Activated CD4-positive, alpha-beta T cell treated with anti-CD3 and anti-CD28 coated beads, Interleukin-2, amount 50 U/mL, for 48 hours (primary cell): ENCODE results near the gene TMCC3.
"Not testable (repeated sequence)": the region's sequence is repeated elsewhere in the genome, so short reads cannot be mapped to it uniquely, and the experiment has no call there.

Experiments used
- DNase-seq, 2 experiments: peaks; one replicate each; pipeline ENCODE4 v3.0.0-alpha.2; 2020

The TMCC3 gene, protein sequence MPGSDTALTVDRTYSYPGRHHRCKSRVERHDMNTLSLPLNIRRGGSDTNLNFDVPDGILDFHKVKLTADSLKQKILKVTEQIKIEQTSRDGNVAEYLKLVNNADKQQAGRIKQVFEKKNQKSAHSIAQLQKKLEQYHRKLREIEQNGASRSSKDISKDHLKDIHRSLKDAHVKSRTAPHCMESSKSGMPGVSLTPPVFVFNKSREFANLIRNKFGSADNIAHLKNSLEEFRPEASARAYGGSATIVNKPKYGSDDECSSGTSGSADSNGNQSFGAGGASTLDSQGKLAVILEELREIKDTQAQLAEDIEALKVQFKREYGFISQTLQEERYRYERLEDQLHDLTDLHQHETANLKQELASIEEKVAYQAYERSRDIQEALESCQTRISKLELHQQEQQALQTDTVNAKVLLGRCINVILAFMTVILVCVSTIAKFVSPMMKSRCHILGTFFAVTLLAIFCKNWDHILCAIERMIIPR

DNA sequence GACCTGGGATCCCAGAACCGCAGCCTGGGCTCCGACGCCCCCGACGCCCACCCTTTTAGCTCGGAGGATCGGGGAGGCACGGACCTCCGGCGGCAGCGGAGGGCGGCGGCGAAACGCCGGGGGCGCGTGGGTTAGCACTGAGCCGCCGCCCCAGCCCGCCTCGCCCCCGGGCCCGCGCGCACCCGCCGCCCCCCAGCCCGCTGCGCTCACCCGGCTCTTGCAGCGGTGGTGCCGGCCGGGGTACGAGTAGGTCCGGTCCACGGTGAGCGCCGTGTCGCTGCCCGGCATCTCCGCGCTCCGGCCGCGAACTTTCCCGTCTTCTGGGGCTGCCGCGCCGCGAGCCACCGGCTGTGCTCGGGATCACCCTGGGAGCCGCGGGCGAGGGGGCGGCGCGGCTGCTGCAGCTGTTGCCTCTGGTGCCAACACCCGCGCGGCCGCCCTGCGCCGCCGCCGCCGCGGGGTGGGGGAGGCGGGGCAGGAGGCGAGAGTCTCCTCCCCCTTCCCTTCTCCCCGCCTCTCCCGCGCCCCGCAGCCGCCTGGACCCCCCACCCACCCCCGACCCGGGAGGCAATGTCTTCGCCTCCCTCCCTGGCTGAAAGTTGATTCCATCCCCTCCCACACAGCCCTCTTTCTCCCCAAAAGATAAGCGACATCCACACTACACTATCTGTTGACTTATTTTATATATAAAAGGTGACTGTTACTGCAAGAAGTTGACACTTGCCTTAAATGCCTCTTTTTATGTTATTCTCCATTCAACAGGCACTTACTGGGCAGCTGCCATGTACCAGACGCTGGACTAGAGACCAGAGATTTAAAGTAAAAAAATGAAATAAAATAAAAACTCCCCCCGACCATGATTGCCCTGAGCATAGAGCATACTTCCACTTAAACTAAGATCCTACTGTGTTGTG, at the start of gene TMCC3:
TSS of gene TMCC3 (minus strand) at position 415 of the 914 bp plus-strand sequence. CDS start at position 288, 127 bp downstream.
- DNase-seq = peak in 1 of 2 experiments; percentile 11

DNA sequence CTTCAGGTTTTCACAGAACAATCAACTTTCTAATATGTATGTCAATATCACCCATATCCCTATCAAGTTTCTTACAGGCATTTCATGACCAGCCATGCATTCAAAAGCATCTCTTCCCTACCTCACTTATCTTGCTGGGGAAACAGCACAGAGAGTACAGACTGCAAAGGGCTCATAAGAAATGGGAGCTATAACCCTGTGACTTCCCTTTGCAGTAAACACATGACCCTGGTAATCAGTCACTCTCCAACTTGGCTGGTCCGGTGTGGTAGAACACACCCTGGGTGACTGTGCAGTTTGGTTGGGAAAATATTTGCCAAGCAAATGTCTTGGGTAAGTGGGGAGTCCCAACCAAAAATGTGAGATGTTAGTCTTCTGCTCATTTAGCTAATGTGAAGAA, 49.4 kb upstream of the TMCC3 start:
- no peak for DNase-seq

DNA sequence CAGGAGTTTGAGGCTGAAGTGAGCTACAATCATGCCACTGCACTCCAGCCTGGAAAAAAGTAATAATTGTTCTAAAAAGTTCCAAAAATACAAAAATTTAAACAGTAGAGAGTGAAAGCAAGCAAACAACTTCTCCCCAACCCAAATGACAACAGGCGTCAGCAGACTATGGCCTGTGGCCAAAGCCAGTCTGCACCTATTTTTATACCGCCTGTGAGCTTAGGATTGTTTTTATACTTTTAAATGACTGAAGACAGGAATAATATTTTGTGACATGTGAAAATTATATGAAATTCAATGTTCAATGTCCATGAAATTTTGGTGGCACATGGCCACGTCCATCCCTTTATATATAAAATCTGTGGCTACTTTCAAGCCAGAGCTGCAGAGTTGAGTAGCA, 48.2 kb upstream of the TMCC3 start:
- no peak for DNase-seq

DNA sequence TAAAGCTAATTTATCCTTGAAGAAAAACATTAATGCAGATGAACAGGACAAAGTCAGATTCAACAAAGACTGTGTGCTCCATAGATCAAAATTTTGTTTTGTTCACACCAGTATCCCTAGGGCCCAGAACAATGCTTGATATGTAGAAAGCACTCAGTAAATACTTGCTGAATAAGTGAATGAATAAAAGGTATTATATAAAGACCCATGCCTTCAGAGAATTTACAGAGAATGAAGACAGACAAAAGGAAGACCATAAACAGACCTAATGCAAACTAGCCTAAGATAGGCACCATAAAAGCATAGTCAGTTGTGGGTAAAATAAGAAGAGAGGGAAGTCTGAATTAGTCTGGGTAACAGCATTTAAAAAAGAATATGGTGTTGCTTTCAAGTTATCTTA, 47.3 kb upstream of the TMCC3 start:
- DNase-seq = no peak

DNA sequence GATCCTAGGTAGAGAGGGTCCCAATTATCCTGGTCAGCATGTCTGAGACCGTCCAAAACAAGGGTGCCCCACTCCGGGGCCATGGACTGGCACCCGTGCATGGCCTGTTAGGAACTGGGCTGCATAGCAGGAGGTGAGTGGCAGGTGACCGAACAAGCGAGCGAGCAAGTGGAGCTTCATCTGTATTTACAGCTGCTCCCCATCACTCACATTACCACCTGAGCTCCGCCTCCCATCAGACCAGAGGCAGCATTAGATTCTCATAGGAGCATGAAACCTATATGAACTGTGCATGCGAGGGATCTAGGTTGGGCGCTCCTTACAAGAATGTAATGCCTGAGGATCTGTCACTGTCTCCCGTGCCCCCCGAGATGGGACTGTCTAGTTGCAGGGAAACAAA, 44.4 kb upstream of the TMCC3 start:
- no peak for DNase-seq

DNA sequence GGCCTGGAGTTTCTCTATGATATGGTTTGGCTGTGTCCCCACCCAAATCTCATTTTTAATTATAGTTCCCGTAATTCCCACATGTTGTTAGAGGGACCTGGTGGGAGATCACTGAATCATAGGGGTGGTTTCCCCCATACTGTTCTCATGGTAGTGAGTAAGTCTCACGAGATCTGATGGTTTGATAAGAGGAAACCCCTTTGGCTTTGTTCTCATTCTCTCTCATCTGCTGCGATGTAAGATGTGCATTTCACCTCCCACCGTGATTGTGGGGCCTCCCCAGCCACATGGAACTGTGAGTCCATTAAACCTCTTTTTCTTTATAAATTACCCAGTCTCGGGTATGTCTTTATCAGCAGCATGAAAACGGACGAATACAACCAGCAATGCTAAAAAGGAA, 42.5 kb upstream of the TMCC3 start:
- DNase-seq = not testable (repeated sequence)

DNA sequence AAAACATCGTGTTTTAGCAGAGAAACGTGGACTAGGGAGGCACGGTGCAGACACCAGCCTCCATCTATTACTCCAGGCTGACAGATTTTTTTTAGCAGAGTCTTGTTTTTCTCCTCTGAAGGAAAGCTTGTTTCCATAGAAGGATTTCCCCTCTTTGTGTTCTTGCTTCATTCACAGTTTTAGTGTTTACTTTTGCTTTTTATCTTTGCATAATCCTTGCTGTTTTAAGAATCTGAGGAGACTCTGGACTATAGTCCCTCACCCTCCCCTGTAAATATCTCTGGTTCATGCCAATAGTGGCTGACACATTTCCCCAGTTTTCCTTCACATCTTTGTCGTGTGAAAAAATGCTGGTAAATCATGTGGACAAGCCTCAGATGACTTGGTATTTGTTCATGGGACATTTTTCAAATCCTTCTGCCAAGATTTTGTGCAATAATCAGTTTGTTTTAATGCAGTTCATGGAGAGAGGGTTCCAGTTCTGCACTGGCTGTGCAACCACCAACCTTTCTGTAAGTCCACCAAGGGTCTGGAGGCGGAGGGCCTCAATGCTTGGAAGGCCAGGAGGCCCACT, 39.9 kb upstream of the TMCC3 start:
- no peak for DNase-seq

DNA sequence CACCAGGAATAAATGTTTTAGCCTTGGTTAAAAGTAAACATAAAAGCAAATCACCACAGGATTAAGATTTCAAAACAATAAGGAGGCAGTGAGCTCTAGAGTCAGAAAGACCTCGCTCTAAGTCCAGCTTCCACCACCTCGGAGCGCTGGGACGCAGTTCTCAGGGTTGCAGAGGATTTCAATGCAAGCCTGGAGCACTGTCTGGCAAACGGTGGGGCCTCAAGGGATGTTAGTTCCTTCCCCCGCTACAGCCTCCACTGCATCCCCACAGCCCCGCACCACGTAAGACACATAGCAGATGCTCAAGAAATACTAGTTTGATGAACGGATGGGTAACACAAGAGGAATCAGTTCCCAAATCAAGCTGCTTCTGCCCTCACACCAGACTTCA, 39.3 kb upstream of the TMCC3 start:
- DNase-seq = no peak

DNA sequence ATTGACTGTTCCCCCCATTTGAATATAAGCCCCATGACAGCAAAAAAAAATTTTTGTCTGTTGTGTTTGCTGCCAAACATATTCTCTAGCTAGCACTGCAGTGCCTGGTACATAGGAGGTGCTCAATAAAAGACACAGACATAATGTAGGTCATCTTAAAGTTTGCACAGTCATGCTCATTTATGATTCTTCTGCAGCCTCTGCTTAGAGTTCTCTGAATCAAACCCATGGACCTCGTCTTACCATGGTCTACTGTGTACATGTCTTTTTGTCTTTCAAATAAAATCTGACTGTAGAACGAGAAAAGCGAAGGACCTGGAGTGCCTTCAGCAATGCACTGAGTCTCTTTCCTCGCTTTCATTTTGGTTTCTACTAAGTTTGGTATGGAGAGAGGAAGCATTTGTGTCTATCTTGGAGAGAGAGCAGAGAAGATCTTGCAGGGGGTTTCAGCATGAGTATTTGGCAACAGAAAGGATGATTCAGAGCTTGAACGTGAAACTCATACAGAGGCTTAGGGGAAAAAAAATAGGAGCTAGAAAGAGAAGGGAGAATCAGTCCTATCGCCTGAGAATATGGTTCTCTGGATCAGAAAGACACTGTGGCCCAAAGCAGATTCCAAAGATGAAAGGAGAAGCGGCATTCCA, 38.8 kb upstream of the TMCC3 start:
- no peak for DNase-seq

DNA sequence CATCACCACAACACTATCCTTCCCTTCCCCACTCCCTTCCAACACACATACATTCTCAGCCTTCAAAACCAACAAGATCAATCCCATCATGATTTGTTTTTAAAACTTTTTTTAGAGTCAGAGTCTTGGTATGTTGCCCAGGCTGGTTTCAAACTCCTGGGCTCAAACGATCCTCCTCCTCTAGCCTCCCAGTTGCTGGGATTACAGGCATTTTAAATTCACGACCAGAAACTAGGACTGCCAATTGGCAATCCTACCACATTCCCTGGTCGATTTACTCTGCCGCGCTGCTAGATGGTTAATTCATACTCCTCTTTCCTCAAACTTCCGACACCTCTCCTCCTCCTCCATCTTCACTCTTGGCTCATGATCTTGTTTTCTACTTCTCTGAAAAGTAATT, 37.5 kb upstream of the TMCC3 start:
- no peak for DNase-seq

DNA sequence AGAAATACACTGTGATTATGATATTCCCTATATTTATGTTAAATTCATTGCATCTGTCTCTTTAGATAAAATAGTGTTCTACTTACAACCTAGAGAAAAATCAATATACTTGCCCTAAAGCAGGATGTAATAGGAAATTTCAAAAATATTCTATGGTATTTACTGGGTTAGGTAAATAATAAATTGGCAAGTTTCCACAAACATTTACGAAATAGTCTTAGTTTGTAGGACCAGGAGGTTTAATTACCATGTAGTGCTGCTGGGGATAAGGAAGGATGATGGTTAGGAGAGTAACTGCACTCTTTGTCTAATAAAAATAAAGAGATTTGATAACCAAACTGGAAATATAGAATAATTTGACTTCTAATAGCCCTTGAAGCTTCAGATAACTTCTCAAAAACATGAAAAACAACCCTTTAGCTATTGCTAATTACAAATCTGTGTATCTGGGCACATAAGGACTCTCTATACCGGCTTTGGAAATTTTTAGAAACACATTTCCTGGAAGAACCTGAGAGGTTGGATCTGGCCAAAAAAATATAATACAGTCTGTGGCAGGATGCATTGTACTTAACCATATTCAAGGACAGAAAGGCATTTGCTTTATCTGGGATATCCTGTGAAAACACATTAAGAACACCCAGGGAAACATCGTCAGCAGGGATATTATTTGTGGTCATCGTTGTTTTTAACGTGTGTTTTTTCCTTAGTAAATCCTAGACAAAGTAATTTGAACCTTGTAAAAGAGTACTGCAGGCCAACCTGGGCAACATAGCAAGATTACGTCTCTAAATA, 36.7 kb upstream of the TMCC3 start:
- DNase-seq = no peak

DNA sequence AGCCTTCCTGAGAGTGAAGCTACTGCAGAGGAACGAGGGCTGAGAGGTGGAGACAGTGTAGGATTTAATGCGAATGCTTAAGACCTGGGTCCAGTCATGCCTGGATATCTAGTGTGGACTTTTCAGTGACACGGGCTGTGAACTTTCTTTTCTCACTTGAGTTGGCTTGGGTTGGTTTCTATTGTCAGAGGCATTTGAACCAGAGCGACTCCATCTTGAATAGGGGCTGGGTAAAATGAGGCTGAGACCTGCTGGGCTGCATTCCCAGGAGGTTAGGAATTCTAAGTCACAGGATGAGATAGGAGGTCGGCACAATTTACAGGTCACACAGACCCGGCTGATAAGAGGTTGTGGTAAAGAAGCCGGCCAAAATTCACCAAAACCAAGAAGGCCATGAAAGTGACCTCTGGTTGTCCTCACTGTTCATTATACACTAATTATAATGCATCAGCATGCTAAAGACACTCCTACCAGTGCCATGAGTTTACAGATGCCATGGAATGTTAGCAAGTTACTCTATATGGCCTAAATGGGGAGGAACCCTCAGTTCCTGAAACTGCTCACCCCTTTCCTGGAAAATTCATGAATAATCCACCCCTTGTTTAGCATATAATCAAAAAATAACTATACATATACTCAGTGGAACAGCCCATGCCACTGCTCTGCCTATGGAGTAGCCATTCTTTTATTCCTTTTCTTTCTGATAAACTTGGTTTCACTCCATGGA, 34.2 kb upstream of the TMCC3 start:
- DNase-seq = no peak

DNA sequence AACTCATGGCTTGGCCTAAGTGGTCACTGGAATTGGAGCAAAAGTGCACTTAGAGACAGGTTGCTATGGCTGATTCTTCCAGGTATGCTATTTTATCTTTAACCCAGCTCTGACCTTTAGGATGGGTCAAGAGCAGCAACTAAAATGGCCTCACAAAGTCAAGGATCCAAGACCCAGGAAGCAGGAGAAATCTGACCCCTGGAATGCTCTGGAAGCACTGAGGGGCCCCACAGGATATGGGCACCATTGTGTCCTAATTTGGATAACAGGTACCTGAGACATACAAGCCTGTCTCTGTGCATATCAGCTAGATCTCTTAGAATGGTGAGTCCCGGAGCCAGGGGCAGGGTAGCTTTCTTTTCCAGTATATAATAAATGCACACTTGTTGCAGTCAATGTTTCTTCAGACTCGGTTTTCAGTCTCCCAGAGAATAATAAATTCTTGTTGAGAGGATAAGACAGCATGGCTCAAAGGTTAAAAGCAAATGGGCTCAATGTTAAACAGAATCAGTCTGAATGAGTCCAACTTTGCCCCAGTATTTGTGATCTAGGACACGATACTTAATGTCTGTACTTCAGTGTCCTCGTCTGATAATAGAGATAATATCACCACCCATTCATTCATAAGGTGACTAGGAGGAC, 29.3 kb upstream of the TMCC3 start:
- DNase-seq = no peak

DNA sequence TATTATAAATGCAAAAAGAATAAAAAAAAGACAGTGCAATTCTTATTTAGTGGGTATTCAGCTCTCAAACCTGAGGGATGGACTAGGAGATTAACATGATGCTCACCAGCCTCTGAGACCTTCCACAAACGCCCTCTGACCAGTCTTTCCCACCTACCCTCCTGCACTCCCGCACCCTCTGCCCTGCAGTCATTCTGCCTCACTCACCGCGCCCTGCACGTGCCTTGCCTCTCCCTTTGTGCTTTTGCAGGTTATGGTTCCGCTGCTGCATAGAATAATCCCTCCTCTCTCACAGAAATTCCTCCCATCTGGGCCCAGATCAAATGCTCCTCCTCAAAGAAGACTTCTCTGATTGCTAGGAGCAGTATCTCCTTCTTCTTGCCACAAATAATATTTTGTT, 28.5 kb upstream of the TMCC3 start:
- no peak for DNase-seq

DNA sequence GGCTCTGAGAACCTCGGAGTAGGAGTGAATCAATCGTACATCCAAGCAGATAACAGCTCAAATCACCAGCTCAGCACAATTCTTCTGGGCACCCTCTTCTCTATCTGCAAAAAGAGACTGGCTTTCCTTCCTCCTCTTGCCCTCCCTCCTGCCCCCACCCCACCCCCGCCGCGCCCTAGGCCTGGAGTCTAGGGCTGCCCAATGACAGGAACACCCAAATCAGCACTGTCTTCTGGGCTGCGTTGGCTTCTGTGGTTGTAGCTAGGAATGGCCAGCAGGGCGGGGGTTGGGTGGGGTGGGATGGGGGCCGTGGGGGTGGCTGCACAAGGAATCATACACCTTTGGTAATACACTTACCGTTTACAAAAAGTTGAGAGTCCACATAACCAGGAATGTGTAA, 28.0 kb upstream of the TMCC3 start:
- DNase-seq = no peak

DNA sequence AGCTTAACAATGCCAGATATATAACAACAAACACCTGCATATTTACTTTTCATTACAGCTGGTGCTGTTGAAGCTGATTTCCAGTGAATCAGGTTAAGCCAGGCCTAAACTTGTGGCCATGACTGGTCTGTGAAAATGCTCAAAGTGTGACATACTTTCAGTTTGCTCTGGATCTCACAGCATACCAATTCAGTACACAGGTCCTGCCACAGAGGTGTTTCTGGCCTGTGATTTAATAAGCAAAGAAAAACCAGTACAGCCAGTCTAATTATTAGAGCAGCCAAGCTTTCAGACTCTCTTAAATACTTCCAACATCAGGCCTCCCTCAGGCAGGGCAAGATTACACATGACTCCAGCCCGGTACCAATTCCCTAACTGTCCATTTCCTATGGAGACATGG, 27.4 kb upstream of the TMCC3 start:
- DNase-seq = no peak

DNA sequence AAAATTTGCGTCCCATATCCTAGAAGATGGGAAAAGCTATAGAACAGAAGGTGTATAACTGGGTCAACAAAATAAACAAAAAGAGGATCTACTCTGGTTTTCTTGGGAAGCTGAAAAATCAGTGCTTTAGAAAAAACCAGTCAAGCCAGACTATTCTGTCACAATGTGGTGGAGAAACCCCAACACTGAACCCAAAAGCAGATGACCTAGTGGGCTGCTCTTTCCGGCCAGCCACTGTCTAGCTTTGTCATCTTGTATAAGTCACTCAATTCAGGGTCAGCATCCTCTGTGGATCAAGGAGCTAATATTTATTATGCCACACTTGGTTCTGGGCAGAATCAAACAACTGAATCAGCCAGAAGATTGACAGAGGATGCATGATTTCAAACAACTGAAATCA, 26.6 kb upstream of the TMCC3 start:
- no peak for DNase-seq

DNA sequence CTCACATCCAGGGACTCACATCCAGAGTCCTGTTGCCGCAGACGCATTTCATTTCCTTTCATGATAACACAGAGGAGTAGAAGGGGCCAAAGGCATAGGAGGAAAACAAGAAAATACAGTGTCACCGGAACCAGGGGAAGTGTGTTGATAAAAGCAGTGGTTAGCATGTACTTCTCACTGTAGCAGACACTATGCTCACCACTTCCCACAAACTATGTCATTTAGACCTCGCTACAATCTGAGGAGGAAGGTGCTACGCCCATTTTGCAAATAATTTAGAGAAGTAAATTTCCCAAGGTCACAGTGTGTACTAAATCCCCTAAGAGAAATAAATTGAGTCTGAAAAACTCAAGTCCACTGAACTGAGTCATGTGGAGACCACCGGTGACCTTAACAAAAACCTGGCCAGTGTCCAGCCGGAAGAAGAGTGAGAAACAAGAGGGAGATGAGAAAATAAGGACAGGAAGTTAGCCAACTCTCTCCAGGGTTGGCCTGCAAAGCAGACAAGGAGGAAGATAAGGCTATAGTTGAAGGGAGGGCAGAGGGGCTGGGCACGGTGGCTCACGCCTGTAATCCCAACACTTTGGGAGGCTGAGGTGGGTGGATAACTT, 25.8 kb upstream of the TMCC3 start:
- no peak for DNase-seq

DNA sequence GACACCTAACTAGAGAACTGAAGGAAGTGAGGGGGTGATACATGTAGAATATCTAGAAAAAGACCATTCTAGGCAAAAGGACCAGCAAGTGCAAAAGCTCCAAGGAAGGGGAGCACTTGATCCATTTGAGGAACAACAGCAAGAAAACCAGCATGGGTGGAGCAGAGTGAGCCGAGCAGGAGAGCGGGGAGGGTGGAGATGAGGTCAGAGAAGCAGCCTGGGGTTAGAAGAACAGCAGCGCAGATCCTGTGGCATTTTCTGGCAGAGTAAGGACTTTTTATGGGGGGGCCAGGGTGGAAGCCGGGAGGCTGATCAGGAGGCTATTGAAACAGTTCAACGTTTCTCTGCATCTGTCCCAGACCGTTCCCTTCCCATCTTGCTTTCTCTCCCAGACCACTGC, 24.5 kb upstream of the TMCC3 start:
- no peak for DNase-seq

DNA sequence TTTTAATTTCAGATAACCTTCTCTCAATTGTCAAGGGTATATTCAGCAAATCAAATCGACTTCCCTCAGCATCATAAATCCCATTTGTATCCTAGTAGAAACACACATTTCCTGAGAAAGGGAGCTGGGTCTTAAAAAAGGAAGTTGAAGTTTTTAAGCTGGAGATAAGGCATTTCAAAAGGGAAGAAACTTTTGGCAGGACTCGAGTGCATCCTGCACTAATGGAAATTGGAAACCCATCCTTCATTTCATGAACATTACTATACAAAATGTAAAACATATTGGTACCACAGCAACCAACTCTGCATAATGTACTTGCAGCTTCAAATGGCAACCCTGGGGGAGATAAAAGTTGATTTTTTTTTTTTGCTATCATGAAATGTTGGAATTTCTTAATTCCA, 23.7 kb upstream of the TMCC3 start:
- DNase-seq = no peak

DNA sequence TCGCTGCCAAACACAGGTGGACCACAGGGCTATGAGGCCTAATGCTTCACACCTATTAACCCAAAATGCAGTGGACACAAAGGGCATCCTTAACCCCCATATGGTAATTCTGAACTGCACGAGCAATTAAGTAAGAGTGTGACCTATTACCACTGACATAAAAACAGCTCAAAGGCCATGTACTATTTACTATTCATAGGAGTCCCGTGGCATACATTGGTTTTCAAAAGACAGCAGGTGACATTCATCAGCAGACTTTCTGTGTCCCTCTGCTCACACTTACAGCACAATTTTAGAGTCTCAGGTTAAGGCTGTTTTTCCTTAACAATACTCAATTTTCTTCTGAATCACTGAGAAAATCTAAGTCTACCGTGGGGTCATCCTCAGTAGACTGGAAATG, 23.1 kb upstream of the TMCC3 start:
- no peak for DNase-seq
